ENCODE data around the gene CEL. TPM values are rescaled to one million over a fixed set of nuclear protein-coding genes. Genes with fewer than 3 reads are reported as not detected.

The CEL gene
- total and polyA plus RNA-seq, 10 of the 15 experiments (the other 5 are each of a cell fraction or from before 2014, with no cell fraction given): 0.05 to 4.1 (median 0.29) TPM; not detected in 2

DNA sequence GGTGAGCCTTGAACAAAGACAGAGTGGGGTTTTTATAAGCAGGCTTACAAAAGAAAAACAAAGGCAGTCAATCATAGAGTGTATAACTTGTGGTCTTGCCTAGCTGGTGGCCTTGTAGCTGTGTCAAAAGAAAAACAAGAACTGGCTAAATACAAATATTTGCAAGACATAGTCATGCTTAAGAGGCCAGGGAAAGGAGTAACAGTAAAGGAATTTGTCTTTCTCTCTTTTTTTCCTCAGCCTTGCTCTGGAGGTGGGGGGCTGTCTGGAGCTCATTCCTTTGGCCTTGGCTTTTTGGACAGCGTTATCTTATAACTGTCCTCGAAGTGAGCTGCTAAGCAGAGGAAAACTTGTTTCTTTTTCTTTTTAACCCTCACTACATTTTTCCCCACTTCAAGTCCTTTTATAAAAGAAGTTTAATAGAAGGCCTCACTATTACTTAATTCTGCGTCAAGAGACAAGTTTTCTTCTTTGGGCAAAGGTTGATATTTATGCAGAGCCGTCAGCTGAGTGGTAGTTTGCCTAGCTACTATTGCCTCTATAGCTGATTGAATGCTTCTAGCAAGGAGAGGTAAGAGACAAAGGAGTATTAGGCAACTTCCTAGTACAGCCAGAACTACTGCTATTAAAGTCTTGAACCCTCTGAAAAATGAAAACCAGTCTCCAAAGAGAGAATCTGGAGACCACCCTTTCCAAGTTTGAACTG, 14.3 kb downstream of the CEL start:
- H3K9ac ChIP-seq (ENCODE audit: control insufficient read depth, insufficient read depth, low read length): no peak overlapping the region
- WGBS (ENCODE audit: insufficient coverage, insufficient replicate concordance, low lambda C conversion rate, missing lambda C conversion rate): 38% methylated on average over 4 of the region's 4 CpGs
- BruUV-seq (replicated peaks): no TSS peak
- FAIRE-seq: no peak
- DNase-seq (ENCODE audit: low read depth, low spot score): no peak
- no peaks in the 10 kb centered on the region for H3K36me3 ChIP-seq (ENCODE audit: control insufficient read depth in 2 of 2, insufficient read depth in 2 of 2, low read length in 1 of 2)
- intact Hi-C loops (cut with micrococcal nuclease; ENCODE audit: unreplicated experiment) (no loop called here), in situ Hi-C loops (cut with MboI) (no loop called here)
- no peak overlapping the region for H3K27ac ChIP-seq (ENCODE audit: control insufficient read depth, insufficient read depth)
- H3K9me3 ChIP-seq (replicated peaks; ENCODE audit: control insufficient read depth, insufficient read depth, low read length): no peaks in the 10 kb centered on the region
- TF ChIP-seq CEBPB (IDR thresholded peaks at IDR 0.05; ENCODE audit: borderline replicate concordance in 1 of 2, low read depth in 2 of 2, low read length in 2 of 2): no peak
- TF ChIP-seq RFX5 (IDR thresholded peaks at IDR 0.05; ENCODE audit: low read depth, low read length): no peak
- TF ChIP-seq E4F1 (IDR thresholded peaks at IDR 0.05; ENCODE audit: borderline replicate concordance, partially characterized antibody): no peak
- TF ChIP-seq PML (IDR thresholded peaks at IDR 0.05; ENCODE audit: low read length): no peak
- TF ChIP-seq TCF12 (IDR thresholded peaks at IDR 0.05; ENCODE audit: low read depth, low read length): no peak
- no peak for TF ChIP-seq ZNF217 (IDR thresholded peaks at IDR 0.05)
- no peaks in the 10 kb centered on the region for H3K79me2 ChIP-seq (ENCODE audit: control insufficient read depth, insufficient read depth, low read length)
- H4K20me1 ChIP-seq (ENCODE audit: control insufficient read depth, insufficient read depth): no peaks in the 10 kb centered on the region
- no peaks in the 10 kb centered on the region; a peak in 1 of 4 replicates for H3K27me3 ChIP-seq (replicated peaks in 1 of 2; ENCODE audit: control insufficient read depth in 2 of 2, insufficient read depth in 2 of 2, low read length in 1 of 2)
- H3K4me2 ChIP-seq (ENCODE audit: control insufficient read depth, insufficient read depth): no peak overlapping the region
- no peak for ATAC-seq
- H3K4me3 ChIP-seq: no peak overlapping the region
- no peaks in the 10 kb centered on the region for H3K4me1 ChIP-seq (ENCODE audit: control insufficient read depth, insufficient read depth, low read length)
- SMC1A ChIA-PET (ENCODE audit: uncharacterized antibody, unreplicated experiment): interaction anchor here (0.7 to 1.5 kb wide), 2 partner anchors 21 to 68 kb away, joined by 3 to 4 read pairs; no protein-coding TSS in a partner anchor
- no peak overlapping the region for H2AFZ ChIP-seq (ENCODE audit: control insufficient read depth, low read depth, low read length)
- POLR2A ChIA-PET: interaction anchor here (1.5 kb wide), 1 partner anchor 46 kb away, joined by 3 read pairs; the partner anchor contains the start of gene GTF3C5
- CTCF ChIA-PET: interaction anchor here (1.1 to 1.3 kb wide), 2 partner anchors 23 to 68 kb away, joined by 3 read pairs; no protein-coding TSS in a partner anchor
- RAD21 ChIA-PET (ENCODE audit: unreplicated experiment): interaction anchor here (0.6 kb wide), 1 partner anchor 32 kb away, joined by 3 read pairs; no protein-coding TSS in a partner anchor
